GM12892 (cell line): Measurements from ENCODE around the gene TFB1M.
A peak's percentile ranks its signal among the peaks of the same experiment; 100 is the strongest.
"Not testable (repeated sequence)": the region's sequence is repeated elsewhere in the genome, so short reads cannot be mapped to it uniquely, and the experiment has no call there.

Experiments used
- DNase-seq: peaks from one replicate; pipeline ENCODE4 v3.0.0; 2011; ENCODE audit not compliant: insufficient read length
- FAIRE-seq: peaks from 2 replicates; lab custom pipeline; 2011; peaks lifted over from hg19 to GRCh38; lab: Jason Lieb, UNC
- POLR2A ChIP-seq: IDR thresholded peaks from 2 replicates; pipeline ENCODE4 v1.6.1; 2011; ENCODE audit warnings: low read depth, low read length, control low read depth
- POLR2AphosphoS5 ChIP-seq: IDR thresholded peaks from 2 replicates; pipeline ENCODE4 v1.6.1; 2011; ENCODE audit warnings: low read depth, low read length, control low read depth
- TAF1 ChIP-seq: IDR thresholded peaks from 2 replicates; pipeline ENCODE4 v1.6.1; 2011; ENCODE audit warnings: low read depth, mild to moderate bottlenecking, control low read depth, low read length, borderline replicate concordance

Gene TFB1M

DNA sequence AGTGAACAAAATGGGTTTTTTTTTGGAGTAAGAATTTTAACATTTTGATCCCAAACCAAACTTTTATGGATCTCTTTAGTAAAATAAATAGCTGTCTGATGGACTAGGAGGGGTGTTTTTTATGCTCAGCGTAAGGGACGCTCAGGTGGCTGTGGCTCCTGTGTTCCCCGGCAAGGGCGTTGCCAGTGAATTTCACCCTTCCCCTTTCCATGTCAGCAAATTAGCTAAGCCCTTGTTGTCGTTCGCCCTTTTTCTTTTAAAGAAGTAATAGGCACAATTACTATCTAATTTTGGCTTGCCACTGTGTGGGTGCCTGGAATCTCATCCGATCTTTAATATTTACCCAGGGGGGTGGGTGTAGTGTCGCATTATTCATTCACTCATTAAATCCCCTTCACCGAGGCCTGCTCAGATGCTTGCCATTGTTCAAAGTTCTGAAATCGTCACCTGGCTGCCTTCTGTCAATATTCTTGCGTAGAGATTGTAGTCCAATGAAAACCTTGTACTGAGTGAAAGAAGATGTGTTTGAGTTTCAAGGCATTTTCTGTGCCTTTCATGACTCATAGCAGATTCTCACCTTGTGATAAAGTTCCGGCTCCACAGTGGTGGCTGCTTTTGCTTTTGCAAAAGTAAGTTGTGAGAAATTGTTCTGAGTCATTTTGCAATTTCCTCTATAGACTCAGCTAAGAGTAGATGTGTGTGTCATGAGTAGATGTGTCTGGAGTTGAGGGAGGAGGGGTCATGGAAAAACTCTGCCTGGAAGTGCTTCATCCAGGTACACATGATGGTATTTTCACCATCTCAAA lies 90.4 kb downstream of the TFB1M start:
- TF ChIP-seq POLR2AphosphoS5: no peak
- no peak for TF ChIP-seq POLR2A
- no peak for TF ChIP-seq TAF1
- DNase-seq (peak; percentile 34), FAIRE-seq (peak; percentile 96)

DNA sequence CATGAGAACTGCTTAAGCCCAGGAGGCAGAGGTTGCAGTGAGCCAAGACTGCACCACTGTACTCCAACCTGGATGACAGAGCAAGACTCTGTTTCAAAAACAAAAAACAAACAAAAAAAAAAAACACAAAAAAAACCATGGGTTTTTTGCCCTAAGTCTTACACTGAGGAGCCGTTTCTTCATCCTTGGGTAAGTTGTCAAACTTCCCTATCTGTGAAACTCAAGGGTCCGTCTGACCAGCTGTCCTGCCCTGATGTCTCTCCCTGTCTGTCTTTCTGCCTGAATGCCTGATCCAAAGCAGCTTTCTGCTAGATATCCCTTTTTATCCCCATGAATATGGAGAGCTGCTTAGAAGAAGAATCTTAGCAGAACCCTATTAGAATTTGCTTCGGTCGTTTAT lies 91.8 kb downstream of the TFB1M start:
- TF ChIP-seq TAF1 (no peak), POLR2A (no peak), POLR2AphosphoS5 (no peak)
- DNase-seq (no peak), FAIRE-seq (no peak)

DNA sequence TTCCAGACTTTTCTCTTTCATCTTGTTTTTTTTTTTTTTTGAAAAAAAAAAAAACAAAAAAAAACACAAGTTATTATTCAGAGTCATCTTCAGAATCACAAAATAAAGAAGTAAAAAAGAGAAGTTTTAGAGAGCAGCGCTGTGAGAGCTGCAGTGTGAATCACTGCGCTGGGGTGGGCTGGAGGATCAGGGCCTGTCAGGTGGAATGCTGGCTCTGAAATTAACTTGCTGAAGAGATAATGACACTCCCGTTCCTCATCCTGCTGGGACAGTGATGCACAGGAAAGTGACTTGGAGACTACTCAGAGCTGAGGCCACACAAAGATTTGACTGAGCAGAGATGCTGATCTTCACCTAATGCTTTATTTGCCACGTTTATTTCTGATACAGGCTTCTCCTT lies 93.2 kb downstream of the TFB1M start:
- FAIRE-seq: no peak
- TF ChIP-seq TAF1 (no peak), POLR2A (no peak), POLR2AphosphoS5 (no peak)

DNA sequence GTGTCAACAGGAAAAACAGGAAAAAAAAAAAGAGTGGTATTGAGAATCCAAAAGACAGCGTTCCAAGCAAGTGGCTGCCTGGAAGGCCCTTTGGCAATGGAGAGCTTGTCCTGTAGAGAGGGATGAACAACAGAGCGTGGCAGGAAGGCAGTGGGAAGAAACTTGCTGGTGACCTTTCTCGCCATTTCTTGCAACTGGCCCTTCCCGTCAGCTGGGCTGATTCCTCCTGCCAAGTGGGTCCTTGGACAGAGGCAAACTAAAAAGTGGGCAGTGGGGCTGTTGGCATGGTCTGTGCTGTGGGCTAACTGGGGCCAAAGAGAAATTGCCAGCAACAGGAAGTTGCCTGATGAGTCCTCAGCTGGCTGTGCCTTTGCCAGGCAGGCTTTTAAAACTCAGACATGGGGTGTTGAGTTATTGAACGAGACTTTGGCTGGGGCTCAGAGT lies 94.4 kb downstream of the TFB1M start:
- TF ChIP-seq TAF1: no peak
- no peak for TF ChIP-seq POLR2AphosphoS5
- no peak for TF ChIP-seq POLR2A
- DNase-seq (no peak), FAIRE-seq (no peak)

More for the DNA sequence above, 93.2 kb downstream of the TFB1M start:
- DNase-seq: no peak

DNA sequence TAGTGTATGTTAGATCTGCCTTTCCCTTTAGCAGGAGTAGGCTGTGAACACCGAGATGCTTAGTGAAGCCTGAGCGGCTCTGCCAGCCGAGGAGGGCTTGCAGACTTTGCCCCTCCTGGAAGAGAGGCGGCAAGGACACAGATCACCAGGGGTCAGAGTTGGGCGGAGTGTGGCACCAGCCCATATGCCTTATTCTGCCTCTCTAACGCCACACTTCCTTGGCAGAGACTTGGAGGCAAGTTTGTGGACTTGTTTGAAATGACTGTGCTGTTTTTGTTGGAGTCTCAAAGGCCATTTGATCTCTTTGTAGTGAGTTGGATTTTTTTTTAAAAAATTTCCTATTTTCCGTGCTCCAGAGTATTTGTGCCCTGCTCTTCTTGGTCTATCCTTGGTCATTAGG lies 95.0 kb downstream of the TFB1M start:
- DNase-seq (no peak), FAIRE-seq (no peak)
- TF ChIP-seq POLR2AphosphoS5 (no peak), TAF1 (no peak), POLR2A (no peak)

DNA sequence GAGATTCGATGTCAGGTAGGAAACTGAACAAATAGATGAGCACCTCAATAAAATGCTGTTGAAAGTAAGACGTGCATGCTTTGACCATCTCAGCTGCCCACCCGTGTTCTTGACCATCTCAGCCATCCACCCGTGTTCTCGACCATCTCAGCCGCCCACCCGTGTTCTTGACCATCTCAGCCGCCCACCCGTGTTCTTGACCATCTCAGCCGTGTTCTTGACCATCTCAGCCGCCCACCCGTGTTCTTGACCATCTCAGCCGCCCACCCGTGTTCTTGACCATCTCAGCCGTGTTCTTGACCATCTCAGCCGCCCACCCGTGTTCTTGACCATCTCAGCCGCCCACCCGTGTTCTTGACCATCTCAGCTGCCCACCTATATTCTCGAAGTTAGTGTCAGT lies 95.6 kb downstream of the TFB1M start:
- not testable (repeated sequence) for DNase-seq, FAIRE-seq

DNA sequence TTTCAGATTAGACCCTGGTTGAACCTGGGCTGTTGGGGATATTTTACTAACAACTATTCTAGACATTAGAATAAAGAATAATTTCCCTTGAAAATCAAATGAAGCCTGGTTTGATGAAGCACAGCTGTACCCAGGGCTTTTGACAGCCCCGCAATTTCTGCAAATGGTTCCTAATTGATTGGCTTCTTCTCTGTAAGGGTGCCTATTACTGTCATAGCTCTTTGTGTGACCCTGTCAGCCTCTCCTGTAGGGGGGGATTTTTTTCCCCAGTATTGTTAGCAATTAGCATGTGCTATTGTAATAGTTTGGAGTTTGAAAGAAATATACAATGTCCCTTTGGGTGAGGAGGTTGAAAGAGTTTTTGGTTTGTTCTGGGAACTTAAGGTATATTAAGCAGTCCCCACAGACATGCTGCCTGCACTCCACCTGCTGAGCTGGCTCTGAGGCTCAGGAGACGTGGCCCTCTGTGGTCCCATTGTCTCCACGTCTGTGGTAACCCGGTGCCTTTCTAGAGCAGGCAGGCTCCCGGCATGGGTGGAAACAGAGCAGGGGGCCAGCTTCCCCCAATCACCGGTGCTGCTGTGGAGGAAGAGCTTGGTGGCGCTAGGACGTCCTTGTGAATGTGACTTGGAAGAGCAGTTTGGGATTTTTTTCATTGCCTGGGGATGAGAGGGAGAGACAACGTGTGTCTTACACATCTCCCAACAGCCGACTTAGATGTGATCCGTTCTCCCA lies 97.8 kb downstream of the TFB1M start:
- TF ChIP-seq POLR2AphosphoS5 (no peak), POLR2A (no peak), TAF1 (no peak)
- FAIRE-seq: no peak
- no peak for DNase-seq

DNA sequence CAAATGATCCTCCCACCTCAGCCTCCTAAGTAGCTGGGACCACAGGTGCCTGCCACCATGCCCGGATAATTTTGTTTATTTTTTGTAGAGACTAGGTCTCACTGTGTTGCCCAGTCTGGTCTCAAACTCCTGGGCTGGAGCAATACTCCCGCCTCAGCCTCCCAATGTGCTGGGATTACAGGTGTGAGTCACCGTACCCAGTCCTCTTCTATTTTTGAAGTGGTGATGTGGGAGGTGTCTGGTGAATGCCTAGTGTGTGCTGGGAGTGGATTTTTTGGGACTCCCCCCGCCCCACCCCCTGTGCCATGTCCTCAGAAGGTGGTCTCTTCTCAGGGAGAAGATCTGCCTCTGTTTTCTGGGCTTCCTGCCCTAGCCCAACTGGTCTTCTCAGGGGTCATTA lies 98.4 kb downstream of the TFB1M start:
- FAIRE-seq: no peak
- DNase-seq: no peak
- TF ChIP-seq POLR2A (no peak), TAF1 (no peak)

DNA sequence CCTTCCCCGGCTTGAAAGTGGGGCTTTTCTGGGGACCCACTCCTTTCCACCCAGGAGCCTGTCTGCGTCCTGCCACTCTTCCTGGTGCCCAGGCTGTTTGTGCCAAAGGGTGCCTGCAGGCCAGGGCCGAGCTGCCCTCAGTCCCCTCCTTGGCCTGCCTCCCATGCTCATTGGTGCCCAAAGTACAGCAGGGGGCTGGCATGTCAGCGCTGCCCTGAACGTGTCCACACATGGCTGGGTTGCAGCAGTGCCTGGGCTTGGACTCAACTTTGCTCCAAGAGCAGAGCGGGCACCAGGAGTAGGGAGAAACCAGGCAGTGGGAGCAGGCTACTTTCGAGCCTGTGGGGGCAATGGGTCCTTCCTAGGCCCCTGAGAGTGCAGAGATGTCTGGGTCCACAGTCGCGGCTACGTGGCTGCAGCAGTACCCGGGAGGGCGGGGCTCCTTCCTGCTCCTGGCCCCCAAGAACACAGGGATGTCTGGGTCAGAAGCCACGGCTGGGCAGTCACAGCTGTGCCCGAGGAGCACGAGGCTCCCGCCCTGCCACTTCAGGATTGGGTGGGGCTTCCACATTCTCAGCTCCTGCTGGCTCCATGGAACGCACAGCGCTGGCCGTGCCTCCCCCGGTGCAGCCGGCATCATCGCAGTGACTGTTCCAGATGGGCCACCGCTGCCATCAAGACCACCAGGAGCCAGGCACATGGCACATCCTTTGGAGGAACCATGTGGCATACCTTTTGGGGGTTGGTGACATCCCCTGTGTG lies 100.5 kb downstream of the TFB1M start:
- no peak for DNase-seq
- FAIRE-seq: no peak
- TF ChIP-seq POLR2A: no peak
- TF ChIP-seq POLR2AphosphoS5: no peak
- TF ChIP-seq TAF1: no peak

DNA sequence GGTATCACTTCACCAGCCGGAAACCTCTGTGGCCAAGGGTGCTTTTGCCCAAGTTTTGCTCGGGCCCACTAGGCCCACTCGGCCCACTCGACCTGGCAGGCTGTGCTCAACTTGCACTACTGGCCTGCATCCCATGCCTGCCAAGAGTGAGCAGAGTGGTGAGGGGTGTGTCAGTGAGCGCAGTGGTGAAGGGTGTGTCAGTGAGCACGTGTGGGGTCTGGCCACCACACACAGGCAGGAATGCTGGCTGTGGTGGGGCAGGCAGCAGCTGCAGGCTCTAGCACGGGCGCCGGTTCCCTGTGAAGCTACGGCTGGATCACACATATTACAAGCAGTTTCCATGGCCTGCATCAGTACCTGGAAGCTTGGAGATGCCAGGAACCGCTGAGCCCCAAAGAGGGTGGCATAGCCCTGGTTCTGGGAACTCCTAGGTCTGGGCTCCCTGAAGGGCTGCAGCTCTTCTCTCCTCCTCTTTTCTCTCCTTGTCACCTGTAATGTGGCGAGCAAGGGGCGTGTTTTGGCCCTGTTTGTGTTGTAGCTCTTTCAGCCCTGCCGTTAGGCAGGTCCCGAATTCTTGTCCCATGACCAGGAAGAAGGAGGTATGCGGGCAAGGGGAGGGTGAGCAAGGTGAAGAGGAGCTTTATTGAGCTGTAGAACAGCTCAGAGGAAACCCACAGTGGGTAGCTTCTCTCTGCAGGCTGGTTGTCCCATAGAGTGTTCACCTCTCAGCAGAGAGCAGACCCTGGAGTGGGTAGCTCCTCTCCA lies 101.5 kb downstream of the TFB1M start:
- no peak for TF ChIP-seq POLR2AphosphoS5
- no peak for TF ChIP-seq POLR2A
- TF ChIP-seq TAF1: no peak
- FAIRE-seq (no peak), DNase-seq (no peak)

DNA sequence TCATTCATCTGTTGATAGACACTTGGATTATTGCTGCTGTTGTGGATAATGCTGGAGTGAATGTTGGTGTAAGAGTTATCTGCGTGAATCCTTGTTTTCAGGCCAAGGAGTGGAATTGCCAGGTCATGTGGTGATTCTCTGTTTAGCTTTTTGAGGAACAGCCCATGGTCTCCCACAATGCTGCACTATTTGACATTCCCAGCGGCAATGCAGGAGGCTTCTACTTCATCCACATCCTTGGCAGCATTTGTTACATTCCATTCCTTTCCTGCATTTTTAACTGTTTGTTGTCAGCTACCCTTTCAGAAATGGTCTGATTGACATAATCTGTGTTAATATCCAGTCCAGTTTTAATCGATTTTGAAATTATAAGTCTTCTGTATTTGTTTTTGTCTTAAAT lies 102.2 kb downstream of the TFB1M start:
- no peak for TF ChIP-seq TAF1
- TF ChIP-seq POLR2A: no peak
- TF ChIP-seq POLR2AphosphoS5: no peak
- DNase-seq (no peak), FAIRE-seq (no peak)
